Ishikawa (cell line): ENCODE measurements around the gene DNAH6.
A peak's percentile ranks its signal among the peaks of the same experiment; 100 is the strongest.

Source experiments
- CEBPB ChIP-seq: IDR thresholded peaks from 2 replicates; pipeline ENCODE4 v1.6.1; 2012
- CREB1 ChIP-seq: IDR thresholded peaks from 2 replicates; pipeline ENCODE4 v1.6.1; 2012; ENCODE audit warnings: low read depth
- EGR1 ChIP-seq: IDR thresholded peaks from 2 replicates; pipeline ENCODE4 v1.6.1; 2012
- EP300 ChIP-seq: IDR thresholded peaks from 2 replicates; pipeline ENCODE4 v1.6.1; 2012; ENCODE audit warnings: borderline replicate concordance
- FOXM1 ChIP-seq: IDR thresholded peaks from 2 replicates; pipeline ENCODE4 v1.6.1; 2012; ENCODE audit warnings: low read depth, borderline replicate concordance
- MAX ChIP-seq: IDR thresholded peaks from 2 replicates; pipeline ENCODE4 v1.6.1; 2012
- NFIC ChIP-seq: IDR thresholded peaks from 2 replicates; pipeline ENCODE4 v1.6.1; 2012
- RAD21 ChIP-seq: IDR thresholded peaks from 2 replicates; pipeline ENCODE4 v1.6.1; 2012; ENCODE audit warnings: low read depth
- TAF1 ChIP-seq: IDR thresholded peaks from 2 replicates; pipeline ENCODE4 v1.6.1; 2012; ENCODE audit warnings: low read depth, mild to moderate bottlenecking
- TCF12 ChIP-seq: IDR thresholded peaks from 2 replicates; pipeline ENCODE4 v1.6.1; 2012; ENCODE audit warnings: low read depth
- TEAD4 ChIP-seq: IDR thresholded peaks from 2 replicates; pipeline ENCODE4 v1.6.1; 2012
- USF1 ChIP-seq: IDR thresholded peaks from 2 replicates; pipeline ENCODE4 v1.6.1; 2012
- YY1 ChIP-seq: IDR thresholded peaks from 2 replicates; pipeline ENCODE4 v1.6.1; 2012; ENCODE audit warnings: low read depth
- ZBTB7A ChIP-seq: IDR thresholded peaks from 2 replicates; pipeline ENCODE4 v1.6.1; 2012; ENCODE audit warnings: low read depth
- TF ChIP-seq, protein P1 (sequence below): IDR thresholded peaks from 2 replicates; pipeline ENCODE4 v1.6.1; 2012; ENCODE audit warnings: low read depth, mild to moderate bottlenecking

DNAH6 gene

GRCh38 chr2:84487298-84487996 is 28.9 kb upstream of the DNAH6 start:
- no peak for TF ChIP-seq CEBPB
- TF ChIP-seq ZBTB7A, result no peak
- TF ChIP-seq TCF12, result no peak
- TF ChIP-seq TAF1, result no peak

GRCh38 chr2:84491256-84491655 is 25.0 kb upstream of the DNAH6 start:
- TF ChIP-seq TAF1 (no peak), YY1 (no peak)

- TF ChIP-seq CEBPB (no peak), TAF1 (no peak), USF1 (no peak), FOXM1 (no peak), RAD21 (no peak), TEAD4 (no peak), NFIC (no peak), TCF12 (no peak)
Observed at GRCh38 chr2:84491741-84492140, 24.6 kb upstream of the DNAH6 start.

- TF ChIP-seq EP300, result no peak
- TF ChIP-seq RAD21, result 0 out of 2 replicates have a peak, but pooled peaks have one; percentile 15
Observed at GRCh38 chr2:84492571-84492970, 23.7 kb upstream of the DNAH6 start.

GRCh38 chr2:84493514-84493913 is 22.8 kb upstream of the DNAH6 start:
- no peak for TF ChIP-seq USF1
- TF ChIP-seq YY1, result no peak
- no peak for TF ChIP-seq NFIC
- no peak for TF ChIP-seq EGR1
- no peak for TF ChIP-seq EP300
- TF ChIP-seq TEAD4, result no peak
- no peak for TF ChIP-seq CREB1
- no peak for TF ChIP-seq MAX
- no peak for TF ChIP-seq RAD21
- no peak for TF ChIP-seq TCF12
- no peak for TF ChIP-seq FOXM1
- TF ChIP-seq, protein P1, sequence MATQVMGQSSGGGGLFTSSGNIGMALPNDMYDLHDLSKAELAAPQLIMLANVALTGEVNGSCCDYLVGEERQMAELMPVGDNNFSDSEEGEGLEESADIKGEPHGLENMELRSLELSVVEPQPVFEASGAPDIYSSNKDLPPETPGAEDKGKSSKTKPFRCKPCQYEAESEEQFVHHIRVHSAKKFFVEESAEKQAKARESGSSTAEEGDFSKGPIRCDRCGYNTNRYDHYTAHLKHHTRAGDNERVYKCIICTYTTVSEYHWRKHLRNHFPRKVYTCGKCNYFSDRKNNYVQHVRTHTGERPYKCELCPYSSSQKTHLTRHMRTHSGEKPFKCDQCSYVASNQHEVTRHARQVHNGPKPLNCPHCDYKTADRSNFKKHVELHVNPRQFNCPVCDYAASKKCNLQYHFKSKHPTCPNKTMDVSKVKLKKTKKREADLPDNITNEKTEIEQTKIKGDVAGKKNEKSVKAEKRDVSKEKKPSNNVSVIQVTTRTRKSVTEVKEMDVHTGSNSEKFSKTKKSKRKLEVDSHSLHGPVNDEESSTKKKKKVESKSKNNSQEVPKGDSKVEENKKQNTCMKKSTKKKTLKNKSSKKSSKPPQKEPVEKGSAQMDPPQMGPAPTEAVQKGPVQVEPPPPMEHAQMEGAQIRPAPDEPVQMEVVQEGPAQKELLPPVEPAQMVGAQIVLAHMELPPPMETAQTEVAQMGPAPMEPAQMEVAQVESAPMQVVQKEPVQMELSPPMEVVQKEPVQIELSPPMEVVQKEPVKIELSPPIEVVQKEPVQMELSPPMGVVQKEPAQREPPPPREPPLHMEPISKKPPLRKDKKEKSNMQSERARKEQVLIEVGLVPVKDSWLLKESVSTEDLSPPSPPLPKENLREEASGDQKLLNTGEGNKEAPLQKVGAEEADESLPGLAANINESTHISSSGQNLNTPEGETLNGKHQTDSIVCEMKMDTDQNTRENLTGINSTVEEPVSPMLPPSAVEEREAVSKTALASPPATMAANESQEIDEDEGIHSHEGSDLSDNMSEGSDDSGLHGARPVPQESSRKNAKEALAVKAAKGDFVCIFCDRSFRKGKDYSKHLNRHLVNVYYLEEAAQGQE, result no peak
- no peak for TF ChIP-seq CEBPB
- TF ChIP-seq ZBTB7A, result no peak
- TF ChIP-seq TAF1, result no peak

DNA sequence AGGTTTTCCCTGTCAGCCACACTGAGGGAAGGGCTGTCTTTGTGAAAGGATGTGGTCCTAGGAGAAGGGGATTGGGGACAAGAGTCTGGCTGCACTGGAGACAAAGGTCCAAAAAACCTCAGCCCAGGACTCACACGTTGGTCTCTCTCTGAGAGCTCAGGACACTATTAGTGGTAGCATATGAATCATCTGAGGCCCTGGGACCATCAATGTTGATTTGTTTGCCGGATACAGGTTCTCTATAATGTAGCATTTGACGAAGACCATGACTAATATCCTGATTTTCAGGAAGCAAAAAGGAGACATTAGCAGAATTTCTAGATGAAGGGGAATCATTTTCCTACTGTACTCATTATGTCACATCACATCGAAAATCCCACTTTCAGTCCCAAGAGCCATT is 22.2 kb upstream of the DNAH6 start:
- TF ChIP-seq RAD21, result no peak
- no peak for TF ChIP-seq CEBPB
- TF ChIP-seq USF1, result no peak
- TF ChIP-seq ZBTB7A, result no peak
- TF ChIP-seq TAF1, result no peak
- no peak for TF ChIP-seq TCF12
- TF ChIP-seq NFIC, result no peak
- no peak for TF ChIP-seq CREB1
- TF ChIP-seq EGR1, result no peak
- no peak for TF ChIP-seq FOXM1

DNA sequence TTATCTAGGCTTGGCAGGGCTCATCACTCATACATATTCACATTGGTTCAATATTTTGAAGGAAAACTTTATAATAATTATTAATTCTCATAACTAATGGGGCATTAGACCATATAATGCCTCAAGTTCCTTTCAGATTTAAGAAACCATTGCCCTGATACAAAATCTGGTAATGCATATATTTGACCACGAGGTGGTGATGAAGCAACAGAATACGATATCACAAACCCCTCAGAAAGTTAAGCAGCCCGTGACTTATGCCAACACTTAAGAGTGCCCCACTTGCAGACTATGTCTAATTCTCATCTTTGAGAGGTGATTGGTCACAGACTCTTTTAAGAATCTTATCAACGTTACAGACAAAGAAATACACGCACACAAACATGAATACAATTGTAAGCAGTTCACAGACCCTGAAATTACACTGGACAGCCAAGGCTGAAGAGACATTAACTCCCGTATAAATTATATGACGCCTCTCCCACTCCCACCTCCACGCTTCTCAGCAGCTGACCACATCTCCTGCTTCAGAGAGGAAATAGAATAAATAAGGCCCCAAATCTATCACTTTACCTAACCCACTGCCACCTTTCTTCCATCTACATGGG is 20.7 kb upstream of the DNAH6 start:
- TF ChIP-seq RAD21 (peak; percentile 85), YY1 (no peak)

DNA sequence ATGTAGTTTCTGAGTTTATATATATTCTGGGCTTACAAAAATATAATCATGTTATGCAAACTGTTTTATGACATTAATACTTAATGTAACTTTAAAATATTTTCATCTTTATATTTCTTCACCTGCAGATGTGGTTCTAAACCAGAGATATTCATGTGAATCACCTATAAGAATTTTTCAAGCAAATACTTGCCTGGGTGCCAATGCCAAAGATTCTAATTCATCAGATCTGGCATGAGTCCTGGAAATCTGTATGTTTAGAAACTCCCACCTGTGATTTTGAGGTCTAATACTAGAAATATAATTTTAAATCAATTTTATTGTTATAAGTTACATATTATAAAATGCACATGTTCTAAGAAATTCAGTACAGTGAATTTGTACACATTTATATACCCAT is 19.9 kb upstream of the DNAH6 start:
- TF ChIP-seq MAX, result no peak
- TF ChIP-seq, protein P1, result no peak
- TF ChIP-seq USF1, result no peak
- no peak for TF ChIP-seq TCF12
- TF ChIP-seq YY1, result no peak
- TF ChIP-seq EGR1, result no peak
- no peak for TF ChIP-seq CREB1
- TF ChIP-seq CEBPB, result no peak
- no peak for TF ChIP-seq NFIC
- no peak for TF ChIP-seq EP300
- no peak for TF ChIP-seq ZBTB7A
- TF ChIP-seq TEAD4, result no peak
- TF ChIP-seq RAD21, result no peak
- no peak for TF ChIP-seq FOXM1
- no peak for TF ChIP-seq TAF1
